GM10248 (cell line): ENCODE results near the gene GABRB1.
A peak's percentile ranks its signal among the peaks of the same experiment; 100 is the strongest.

Source experiments
- CTCF ChIA-PET: fragments of 300-600 bp; sonication (Branson Sonifier 250); formaldehyde crosslinking; extraction: SDS; loops from one replicate; lab custom pipeline; 2021; ENCODE audit warnings: antibody characterized with exemption; lab: Yijun Ruan, JAX
- POLR2A ChIA-PET: fragments of 350-650 bp; sonication (Branson Sonifier 250); formaldehyde crosslinking; extraction: SDS; loops from one replicate; lab custom pipeline; 2020; ENCODE audit warnings: antibody characterized with exemption; lab: Yijun Ruan, JAX
- DNase-seq: peaks from one replicate; pipeline ENCODE4 v3.0.0; 2012; ENCODE audit errors: extremely low spot score
- CTCF ChIP-seq: IDR thresholded peaks from 2 replicates; pipeline ENCODE4 v1.5.1; 2012; ENCODE audit warnings: mild to moderate bottlenecking, low read depth; ENCODE audit errors: extremely low read depth, missing control alignments, control extremely low read depth

The GABRB1 gene

GRCh38 chr4:47031011-47031678 is at the start of gene GABRB1:
Gene GABRB1, plus strand, starts transcription at chr4:47031567.
- TF ChIP-seq CTCF: no peak
- CTCF ChIA-PET: no interaction called here
- no peak for DNase-seq
- POLR2A ChIA-PET: no interaction called here

- ChIA-PET CTCF (no interaction called here), POLR2A (no interaction called here)
- no peak for DNase-seq
- no peak for TF ChIP-seq CTCF
Observed at GRCh38 chr4:46984781-46985180, 46.6 kb upstream of the GABRB1 start.

- DNase-seq: no peak
- ChIA-PET CTCF (interaction anchor here (2.4 kb wide), 1 partner anchor 12 kb away, joined by 9 read pairs; no protein-coding TSS in a partner anchor), POLR2A (no interaction called here)
- no peak for TF ChIP-seq CTCF
Observed at GRCh38 chr4:46986922-46987638, 44.3 kb upstream of the GABRB1 start.

GRCh38 chr4:46992338-46992737 is 39.0 kb upstream of the GABRB1 start:
- no peak for TF ChIP-seq CTCF
- no peak for DNase-seq
- POLR2A ChIA-PET: no interaction called here
- CTCF ChIA-PET: interaction anchor here (1.0 to 1.5 kb wide), 2 partner anchors 55 to 130 kb away, joined by 3 to 4 read pairs; no protein-coding TSS in a partner anchor

GRCh38 chr4:46993075-46994006 is 38.0 kb upstream of the GABRB1 start, which contains the start of gene GABRA4:
Gene GABRA4, minus strand, starts transcription at chr4:46993581. Its CDS starts 157 bp downstream, at chr4:46993424.
- no peak for TF ChIP-seq CTCF
- ChIA-PET CTCF (interaction anchor here (1.4 to 2.0 kb wide), 2 partner anchors 17 to 48 kb away, joined by 4 to 7 read pairs; no protein-coding TSS in a partner anchor), POLR2A (no interaction called here)
- DNase-seq: peak; percentile 20

GRCh38 chr4:46994007-46994405 is 37.4 kb upstream of the GABRB1 start:
- DNase-seq: peak; percentile 19

More at GRCh38 chr4:46994007-46994405, 37.4 kb upstream of the GABRB1 start:
- POLR2A ChIA-PET: no interaction called here
- CTCF ChIA-PET: interaction anchor here (1.4 to 2.0 kb wide), 2 partner anchors 16 to 48 kb away, joined by 4 to 7 read pairs; no protein-coding TSS in a partner anchor
- no peak for TF ChIP-seq CTCF
